BE2C (cell line): Measurements from ENCODE around the gene CXCR5.

Experiments
- DNase-seq: peaks from one replicate; pipeline ENCODE4 v3.0.0-alpha.2; 2020
- H3K27me3 ChIP-seq: fragments of 250-450 bp; sonication (Bioruptor Pico); 2 replicates; pipeline ENCODE4 v1.5.1; 2020; ENCODE audit warnings: mild to moderate bottlenecking
- H3K36me3 ChIP-seq: fragments of 250-450 bp; sonication (Bioruptor Pico); 2 replicates; pipeline ENCODE4 v1.5.1; 2020; ENCODE audit warnings: mild to moderate bottlenecking
- H3K4me1 ChIP-seq: fragments of 250-450 bp; sonication (Bioruptor Pico); 2 replicates; pipeline ENCODE4 v1.5.1; 2020
- H3K4me3 ChIP-seq: 2 replicates; pipeline ENCODE4 v1.5.1; 2011; ENCODE audit warnings: low read depth, low read length
- H3K9me3 ChIP-seq: fragments of 250-450 bp; sonication (Bioruptor Pico); 2 replicates; pipeline ENCODE4 v1.5.1; 2020
- TF ChIP-seq, protein P1 (sequence below): IDR thresholded peaks from 2 replicates; pipeline ENCODE4 v1.5.1; 2012; ENCODE audit warnings: mild to moderate bottlenecking, low read depth, low read length

Gene CXCR5

DNA sequence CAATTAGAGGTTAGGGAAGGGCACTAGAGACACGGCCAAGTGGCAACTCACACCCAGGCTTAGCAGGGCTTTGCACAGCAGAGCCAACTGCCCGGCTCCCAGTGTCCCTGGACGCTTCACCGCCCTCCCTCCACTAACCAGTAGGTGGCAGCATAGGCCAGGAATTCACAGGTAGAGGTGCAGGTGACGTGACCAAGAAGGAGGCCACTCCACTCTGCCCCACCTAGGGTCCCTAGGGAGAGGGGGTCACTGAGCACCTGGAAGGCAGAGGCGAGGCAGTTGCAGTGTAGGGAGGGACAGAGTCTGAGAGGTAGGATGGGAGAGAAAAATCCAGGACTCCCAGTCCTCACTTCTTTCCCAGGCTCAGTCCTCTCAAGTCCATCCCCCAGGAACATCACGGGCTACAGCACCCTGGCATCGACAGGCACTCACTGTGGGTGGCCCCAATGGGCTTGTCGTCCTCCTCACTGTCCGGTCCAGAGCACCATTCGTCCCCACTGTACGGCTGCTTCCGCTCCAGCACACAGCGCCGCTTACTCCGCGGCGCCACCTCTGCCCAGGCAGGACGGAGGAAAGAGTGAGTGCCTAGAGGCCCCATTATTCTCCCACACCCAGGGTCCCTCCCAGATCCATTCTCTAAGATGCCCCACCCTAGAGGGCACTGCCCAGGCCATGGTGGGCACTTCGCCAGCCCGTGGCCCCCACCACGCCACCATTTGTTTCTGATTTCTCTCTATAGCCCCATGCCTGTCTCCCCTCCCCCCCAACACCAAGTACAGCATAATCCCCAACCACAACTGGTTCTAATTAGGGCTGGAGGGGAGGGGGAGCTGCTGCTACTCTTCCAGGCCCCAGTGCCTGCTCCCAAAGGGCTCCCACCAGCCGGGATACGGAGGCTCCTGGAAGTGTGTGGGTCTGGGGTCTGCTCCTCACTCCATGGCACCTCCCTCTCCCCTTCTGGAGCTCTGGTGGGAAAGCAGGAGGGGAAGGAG, 23.7 kb downstream of the CXCR5 start:
- peak; percentile 86 for DNase-seq

DNA sequence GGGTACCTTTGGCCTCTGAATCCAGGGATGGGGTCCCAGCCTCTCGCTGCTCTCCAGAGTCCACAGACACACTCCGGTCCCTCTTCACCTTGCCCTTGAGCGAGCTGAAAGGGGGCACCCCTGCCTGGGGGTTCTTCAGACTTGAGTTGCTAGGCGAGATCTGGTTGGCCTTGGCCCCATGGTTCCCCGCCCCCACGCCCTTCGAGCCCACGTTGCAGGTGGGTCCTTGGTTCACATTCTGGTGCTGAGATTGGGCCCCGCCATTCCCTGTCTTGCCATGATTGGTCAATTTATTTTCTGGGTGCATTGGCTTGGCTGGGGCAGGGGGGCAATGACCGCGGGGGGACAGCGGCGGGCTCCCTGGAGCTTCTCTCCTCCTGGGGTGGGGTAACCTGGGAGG, 24.6 kb downstream of the CXCR5 start:
- H3K9me3 ChIP-seq, result no peaks in the 10 kb centered on the region
- peak overlapping the region; percentile 41 for H3K4me3 ChIP-seq
- no peaks in the 10 kb centered on the region for H3K27me3 ChIP-seq
- DNase-seq, result no peak
- TF ChIP-seq, protein P1, sequence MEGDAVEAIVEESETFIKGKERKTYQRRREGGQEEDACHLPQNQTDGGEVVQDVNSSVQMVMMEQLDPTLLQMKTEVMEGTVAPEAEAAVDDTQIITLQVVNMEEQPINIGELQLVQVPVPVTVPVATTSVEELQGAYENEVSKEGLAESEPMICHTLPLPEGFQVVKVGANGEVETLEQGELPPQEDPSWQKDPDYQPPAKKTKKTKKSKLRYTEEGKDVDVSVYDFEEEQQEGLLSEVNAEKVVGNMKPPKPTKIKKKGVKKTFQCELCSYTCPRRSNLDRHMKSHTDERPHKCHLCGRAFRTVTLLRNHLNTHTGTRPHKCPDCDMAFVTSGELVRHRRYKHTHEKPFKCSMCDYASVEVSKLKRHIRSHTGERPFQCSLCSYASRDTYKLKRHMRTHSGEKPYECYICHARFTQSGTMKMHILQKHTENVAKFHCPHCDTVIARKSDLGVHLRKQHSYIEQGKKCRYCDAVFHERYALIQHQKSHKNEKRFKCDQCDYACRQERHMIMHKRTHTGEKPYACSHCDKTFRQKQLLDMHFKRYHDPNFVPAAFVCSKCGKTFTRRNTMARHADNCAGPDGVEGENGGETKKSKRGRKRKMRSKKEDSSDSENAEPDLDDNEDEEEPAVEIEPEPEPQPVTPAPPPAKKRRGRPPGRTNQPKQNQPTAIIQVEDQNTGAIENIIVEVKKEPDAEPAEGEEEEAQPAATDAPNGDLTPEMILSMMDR, result no peak
- peaks cover 24% of the 10 kb centered on the region for H3K36me3 ChIP-seq
- H3K4me1 ChIP-seq, result peaks cover 48% of the 10 kb centered on the region

More for the DNA sequence above, 23.7 kb downstream of the CXCR5 start:
- H3K36me3 ChIP-seq, result peaks cover 24% of the 10 kb centered on the region
- H3K27me3 ChIP-seq, result no peaks in the 10 kb centered on the region
- peaks cover 39% of the 10 kb centered on the region for H3K4me1 ChIP-seq
- peak overlapping the region; percentile 41 for H3K4me3 ChIP-seq
- TF ChIP-seq, protein P1, result peak; percentile 91
- H3K9me3 ChIP-seq, result no peaks in the 10 kb centered on the region

DNA sequence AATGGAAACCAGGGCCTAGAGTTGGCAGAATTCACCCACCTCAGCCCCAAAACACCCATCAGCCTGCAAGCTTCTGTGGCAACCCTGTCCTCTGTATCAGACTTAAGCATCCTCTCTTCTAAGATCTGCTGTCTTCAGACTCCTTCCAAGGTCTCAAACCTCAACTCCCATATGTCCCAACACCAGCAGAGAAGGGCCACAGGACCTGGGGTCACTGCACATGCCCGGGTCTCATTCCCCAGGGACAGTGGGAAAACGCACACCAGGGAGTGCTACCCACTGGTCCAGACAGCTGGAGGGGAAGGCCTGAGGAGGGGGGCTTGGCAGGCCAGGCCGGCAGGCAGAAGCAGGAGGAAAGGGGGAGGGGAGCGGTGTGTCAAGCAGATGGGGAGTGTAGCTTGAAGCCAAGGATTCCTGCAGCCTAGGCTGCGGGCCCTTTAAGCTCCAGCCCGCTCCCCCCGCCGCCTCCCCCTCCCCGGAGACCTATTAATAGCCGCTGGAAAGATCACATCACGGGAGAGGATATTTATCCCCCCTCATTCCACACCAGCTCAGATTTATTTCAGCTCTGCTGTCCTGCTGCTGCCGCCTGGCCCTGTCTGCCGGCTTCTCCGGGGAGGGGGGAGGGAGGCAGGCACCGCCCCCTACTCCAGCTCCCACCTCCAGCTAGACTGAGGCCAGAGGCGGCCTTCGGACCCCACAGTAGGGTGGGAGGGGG, 25.4 kb downstream of the CXCR5 start:
- Histone ChIP-seq H3K36me3 (peaks cover 18% of the 10 kb centered on the region), H3K9me3 (no peaks in the 10 kb centered on the region), H3K4me3 (peak overlapping the region; percentile 32), H3K27me3 (no peaks in the 10 kb centered on the region), H3K4me1 (peaks cover 51% of the 10 kb centered on the region)
- TF ChIP-seq, protein P1, result no peak
- peak; percentile 96 for DNase-seq

DNA sequence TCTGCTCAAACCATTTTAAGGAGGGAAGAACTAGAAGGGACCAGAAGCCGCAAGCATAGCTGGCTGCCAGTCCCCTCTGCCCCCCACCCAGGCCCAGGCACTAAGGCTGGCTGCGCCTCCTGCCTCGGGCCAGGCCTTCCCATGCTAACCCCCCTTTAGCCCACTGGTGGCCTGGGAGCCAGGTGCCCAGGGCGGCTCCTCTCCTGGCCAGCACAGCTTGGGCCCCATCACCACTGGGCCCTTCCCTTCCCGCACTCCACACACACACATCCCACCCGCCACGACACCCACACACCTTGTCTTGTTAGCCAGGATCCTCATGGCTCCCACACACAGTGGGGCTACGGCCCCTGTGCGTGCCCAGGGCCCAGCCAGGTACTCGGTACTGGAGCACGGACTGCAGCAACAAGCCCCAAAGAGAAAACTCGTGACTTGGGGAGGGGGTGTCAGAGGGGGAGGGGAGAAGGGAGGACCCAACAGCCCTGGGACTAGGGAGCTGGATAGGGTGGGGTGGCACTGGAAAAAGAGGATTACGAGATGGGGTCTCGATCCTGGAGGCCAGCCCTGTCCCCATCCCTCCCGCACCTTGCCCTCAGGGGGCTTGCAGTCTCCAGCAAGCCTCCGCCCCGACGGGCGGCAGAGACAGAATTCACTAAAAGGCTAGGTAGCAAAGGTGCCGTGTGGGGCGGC, 26.1 kb downstream of the CXCR5 start:
- TF ChIP-seq, protein P1, result no peak
- DNase-seq, result no peak
- no peaks in the 10 kb centered on the region for H3K9me3 ChIP-seq
- H3K27me3 ChIP-seq, result no peaks in the 10 kb centered on the region
- peaks cover 58% of the 10 kb centered on the region for H3K4me1 ChIP-seq
- H3K36me3 ChIP-seq, result peaks cover 16% of the 10 kb centered on the region
- peak overlapping the region; percentile 32 for H3K4me3 ChIP-seq

DNA sequence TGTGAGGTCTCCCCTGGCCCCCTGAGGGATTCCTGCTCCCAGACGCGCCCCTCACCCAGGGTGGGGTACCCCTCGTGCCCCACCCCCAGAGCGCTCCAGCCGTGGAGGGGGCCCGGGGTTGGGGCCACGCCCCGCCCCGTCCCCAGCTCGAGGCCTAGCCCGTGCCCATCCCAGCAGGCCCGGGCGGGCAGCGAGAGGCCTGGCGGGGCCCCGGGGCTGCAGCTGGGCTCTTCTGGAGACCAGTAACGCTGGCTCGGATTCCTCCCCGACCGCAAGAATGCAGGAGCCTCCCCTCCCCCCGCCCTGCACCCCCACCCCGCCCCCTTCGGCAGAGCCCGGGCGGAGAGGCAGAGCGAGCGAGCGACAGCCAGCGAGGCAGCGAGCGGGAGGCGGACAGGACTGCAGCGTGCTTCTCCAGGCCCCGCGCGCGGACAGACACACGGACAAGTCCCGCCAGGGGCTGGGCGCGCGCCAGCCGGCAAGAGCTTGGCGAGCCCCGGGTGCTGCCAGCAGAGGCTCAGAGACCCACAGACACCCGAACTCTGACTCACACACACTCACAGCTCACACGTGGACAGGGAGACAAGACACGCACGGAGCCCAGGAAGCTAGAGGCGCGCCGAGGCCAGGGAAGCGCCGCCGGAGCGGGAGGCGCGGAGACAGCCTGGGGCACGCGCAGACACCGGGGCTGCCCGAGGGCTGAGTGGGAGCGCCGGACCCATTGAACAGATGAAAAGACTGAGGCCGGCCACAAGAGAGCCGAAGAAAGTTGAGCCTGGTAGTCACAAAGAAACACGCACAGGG, 26.8 kb downstream of the CXCR5 start:
- H3K36me3 ChIP-seq, result peaks cover 16% of the 10 kb centered on the region
- no peaks in the 10 kb centered on the region for H3K27me3 ChIP-seq
- no peak overlapping the region for H3K4me3 ChIP-seq
- no peaks in the 10 kb centered on the region for H3K9me3 ChIP-seq
- H3K4me1 ChIP-seq, result peaks cover 65% of the 10 kb centered on the region
- TF ChIP-seq, protein P1, result no peak
- no peak for DNase-seq
